RWPE2 (cell line): ENCODE data around the gene PALB2.
A peak's percentile ranks its signal among the peaks of the same experiment; 100 is the strongest.

Source experiments
- ATAC-seq: fragments of 200-7000 bp; cut with Tn5 transposase; 3 replicates; pipeline ENCODE4 v1.9.1; 2021; ENCODE audit warnings: low read depth
- DNase-seq: peaks from one replicate; pipeline ENCODE4 v3.0.0-alpha.2; 2020; ENCODE audit warnings: low spot score
- H3K27ac ChIP-seq: fragments of 450-650 bp; 2 replicates; pipeline ENCODE4 v1.5.1; 2017; ENCODE audit warnings: mild to moderate bottlenecking; ENCODE audit not compliant: poor library complexity, severe bottlenecking
- H3K27me3 ChIP-seq: fragments of 250-450 bp; sonication (Bioruptor Pico); 2 replicates; pipeline ENCODE4 v1.5.1; 2021; ENCODE audit warnings: mild to moderate bottlenecking, moderate library complexity; ENCODE audit not compliant: insufficient read depth, poor library complexity, severe bottlenecking
- H3K36me3 ChIP-seq: fragments of 250-450 bp; sonication (Bioruptor Pico); 2 replicates; pipeline ENCODE4 v1.5.1; 2020; ENCODE audit warnings: low read depth, mild to moderate bottlenecking, moderate library complexity
- H3K4me1 ChIP-seq: fragments of 250-450 bp; sonication (Bioruptor Pico); 2 replicates; pipeline ENCODE4 v1.5.1; 2021; ENCODE audit warnings: mild to moderate bottlenecking, moderate library complexity; ENCODE audit not compliant: insufficient read depth, poor library complexity, severe bottlenecking
- H3K4me3 ChIP-seq: fragments of 250-450 bp; sonication (Bioruptor Pico); 2 replicates; pipeline ENCODE4 v1.5.1; 2021; ENCODE audit warnings: mild to moderate bottlenecking, moderate library complexity; ENCODE audit not compliant: severe bottlenecking
- H3K9me3 ChIP-seq: fragments of 250-450 bp; sonication (Bioruptor Pico); 2 replicates; pipeline ENCODE4 v1.5.1; 2021; ENCODE audit warnings: mild to moderate bottlenecking, moderate library complexity; ENCODE audit not compliant: severe bottlenecking
- TF ChIP-seq, protein P1 (sequence below): fragments of 450-650 bp; IDR thresholded peaks from one replicate; pipeline ENCODE4 v1.5.1; 2017; ENCODE audit warnings: mild to moderate bottlenecking, moderate library complexity; ENCODE audit not compliant: poor library complexity, severe bottlenecking

PALB2 gene

DNA sequence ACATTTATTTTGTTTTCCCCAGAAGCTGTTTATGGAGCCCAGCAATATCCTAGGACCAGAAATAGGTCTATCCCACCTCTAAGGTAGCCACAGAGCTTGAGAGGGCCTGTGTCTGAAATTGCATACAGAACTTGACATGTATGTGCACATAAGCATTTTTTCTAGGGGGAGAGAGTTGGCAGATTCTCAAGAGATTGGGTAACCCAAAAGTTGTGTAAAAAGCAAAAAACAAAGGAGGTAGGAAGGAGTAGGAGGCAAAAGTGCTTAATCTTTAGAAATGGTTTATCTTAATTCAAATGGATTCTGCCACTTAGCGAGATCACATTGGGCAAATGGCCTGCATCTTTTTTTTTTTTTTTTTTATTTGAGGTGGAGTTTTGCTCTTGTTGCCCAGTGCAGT is 41.1 kb upstream of the PALB2 start:
- TF ChIP-seq, protein P1, sequence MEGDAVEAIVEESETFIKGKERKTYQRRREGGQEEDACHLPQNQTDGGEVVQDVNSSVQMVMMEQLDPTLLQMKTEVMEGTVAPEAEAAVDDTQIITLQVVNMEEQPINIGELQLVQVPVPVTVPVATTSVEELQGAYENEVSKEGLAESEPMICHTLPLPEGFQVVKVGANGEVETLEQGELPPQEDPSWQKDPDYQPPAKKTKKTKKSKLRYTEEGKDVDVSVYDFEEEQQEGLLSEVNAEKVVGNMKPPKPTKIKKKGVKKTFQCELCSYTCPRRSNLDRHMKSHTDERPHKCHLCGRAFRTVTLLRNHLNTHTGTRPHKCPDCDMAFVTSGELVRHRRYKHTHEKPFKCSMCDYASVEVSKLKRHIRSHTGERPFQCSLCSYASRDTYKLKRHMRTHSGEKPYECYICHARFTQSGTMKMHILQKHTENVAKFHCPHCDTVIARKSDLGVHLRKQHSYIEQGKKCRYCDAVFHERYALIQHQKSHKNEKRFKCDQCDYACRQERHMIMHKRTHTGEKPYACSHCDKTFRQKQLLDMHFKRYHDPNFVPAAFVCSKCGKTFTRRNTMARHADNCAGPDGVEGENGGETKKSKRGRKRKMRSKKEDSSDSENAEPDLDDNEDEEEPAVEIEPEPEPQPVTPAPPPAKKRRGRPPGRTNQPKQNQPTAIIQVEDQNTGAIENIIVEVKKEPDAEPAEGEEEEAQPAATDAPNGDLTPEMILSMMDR = no peak
- DNase-seq (no peak), ATAC-seq (no peak)
- H3K27me3 ChIP-seq = no peaks in the 10 kb centered on the region
- peaks cover 72% of the 10 kb centered on the region for H3K36me3 ChIP-seq
- no peaks in the 10 kb centered on the region for H3K9me3 ChIP-seq
- H3K4me1 ChIP-seq = peaks cover 6% of the 10 kb centered on the region
- H3K4me3 ChIP-seq = no peak overlapping the region
- no peak overlapping the region for H3K27ac ChIP-seq

DNA sequence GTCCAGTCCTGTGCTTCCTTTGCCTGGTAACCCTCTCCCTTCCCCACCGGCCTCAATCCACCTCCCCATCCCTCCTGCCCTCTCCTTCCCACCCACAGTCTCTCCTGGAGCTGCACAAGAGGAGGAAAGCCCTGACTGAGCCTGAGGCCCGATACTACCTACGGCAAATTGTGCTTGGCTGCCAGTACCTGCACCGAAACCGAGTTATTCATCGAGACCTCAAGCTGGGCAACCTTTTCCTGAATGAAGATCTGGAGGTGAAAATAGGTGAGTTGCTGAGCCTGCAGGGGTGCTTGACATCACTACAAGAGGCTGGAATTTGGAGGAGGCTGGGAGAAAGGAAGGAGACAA is 38.9 kb upstream of the PALB2 start:
- Histone ChIP-seq H3K36me3 (peaks cover 50% of the 10 kb centered on the region), H3K27ac (peak overlapping the region; percentile 68), H3K9me3 (no peaks in the 10 kb centered on the region), H3K4me3 (peak overlapping the region; percentile 52), H3K27me3 (no peaks in the 10 kb centered on the region), H3K4me1 (peaks cover 6% of the 10 kb centered on the region)
- no peak for DNase-seq
- TF ChIP-seq, protein P1 = no peak
- ATAC-seq = no peak

DNA sequence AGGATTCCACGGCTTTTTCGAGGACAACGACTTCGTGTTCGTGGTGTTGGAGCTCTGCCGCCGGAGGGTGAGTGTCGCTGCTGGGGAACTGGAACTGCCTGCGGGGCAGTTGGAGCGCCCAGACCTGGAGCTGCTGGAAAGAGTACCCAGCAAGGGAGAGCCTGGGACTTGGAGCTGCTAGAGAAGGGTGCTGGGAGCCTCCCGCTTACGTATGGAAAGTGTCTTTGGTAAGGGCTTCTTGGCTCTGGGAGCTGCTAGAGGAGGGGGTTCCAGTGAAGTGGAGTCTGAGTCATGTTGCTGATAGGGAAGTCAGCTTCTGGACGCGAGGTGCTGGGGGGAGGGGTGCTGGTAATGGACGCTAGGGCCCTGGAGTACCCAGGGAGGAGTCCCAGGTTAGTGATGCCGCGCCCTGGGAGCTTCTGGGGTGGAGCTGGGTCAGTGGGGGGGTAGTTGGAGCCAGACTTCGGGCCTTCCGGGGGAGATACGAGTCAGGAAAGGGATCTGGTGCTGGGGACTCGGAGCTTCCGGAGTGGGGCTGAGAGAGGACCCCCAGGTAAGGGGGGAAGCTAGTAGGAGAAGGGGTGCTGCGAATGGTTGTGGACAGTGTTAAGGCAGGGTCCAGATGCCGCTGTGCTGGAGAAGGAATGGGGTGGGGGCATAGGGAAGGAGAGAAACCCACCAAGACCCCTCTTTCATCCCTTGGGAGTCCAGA is 38.3 kb upstream of the PALB2 start:
- Histone ChIP-seq H3K9me3 (no peaks in the 10 kb centered on the region), H3K27me3 (no peaks in the 10 kb centered on the region), H3K36me3 (peaks cover 46% of the 10 kb centered on the region), H3K27ac (peak overlapping the region; percentile 68), H3K4me3 (peak overlapping the region; percentile 52), H3K4me1 (peaks cover 6% of the 10 kb centered on the region)
- peak; percentile 61 for ATAC-seq
- TF ChIP-seq, protein P1 = no peak
- peak; percentile 66 for DNase-seq

DNA sequence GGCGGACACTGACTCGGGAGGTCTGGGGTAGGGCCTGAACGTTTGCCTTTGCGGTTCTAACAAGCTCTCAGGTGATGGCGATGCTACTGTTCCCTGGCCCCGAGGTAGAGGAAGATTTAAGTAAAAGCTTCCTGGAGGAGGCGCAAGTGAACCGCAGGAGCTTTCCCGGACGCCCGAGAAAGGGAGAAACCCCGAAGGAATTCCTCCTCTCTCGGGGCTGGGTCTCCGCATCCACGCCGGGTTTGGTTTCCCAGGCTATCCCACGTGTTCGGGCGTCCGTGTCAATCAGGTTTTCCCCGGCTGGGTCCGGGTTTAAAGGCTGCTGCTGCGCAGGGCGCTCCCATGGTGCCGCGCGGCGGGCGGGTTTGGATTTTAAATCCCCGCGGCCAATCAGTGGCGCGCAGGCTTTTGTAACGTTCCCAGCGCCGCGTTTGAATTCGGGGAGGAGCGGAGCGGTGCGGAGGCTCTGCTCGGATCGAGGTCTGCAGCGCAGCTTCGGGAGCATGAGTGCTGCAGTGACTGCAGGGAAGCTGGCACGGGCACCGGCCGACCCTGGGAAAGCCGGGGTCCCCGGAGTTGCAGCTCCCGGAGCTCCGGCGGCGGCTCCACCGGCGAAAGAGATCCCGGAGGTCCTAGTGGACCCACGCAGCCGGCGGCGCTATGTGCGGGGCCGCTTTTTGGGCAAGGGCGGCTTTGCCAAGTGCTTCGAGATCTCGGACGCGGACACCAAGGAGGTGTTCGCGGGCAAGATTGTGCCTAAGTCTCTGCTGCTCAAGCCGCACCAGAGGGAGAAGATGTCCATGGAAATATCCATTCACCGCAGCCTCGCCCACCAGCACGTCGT is 37.5 kb upstream of the PALB2 start, which contains the start of gene PLK1:
PLK1 (plus strand) TSS at position 460 of the 844 bp plus-strand sequence; CDS start at position 504, 44 bp downstream.
- no peaks in the 10 kb centered on the region for H3K9me3 ChIP-seq
- ATAC-seq = peak; percentile 93
- peaks cover 6% of the 10 kb centered on the region for H3K4me1 ChIP-seq
- DNase-seq = peak; percentile 83
- peak within 1 kb of the TSS; percentile 68 for H3K27ac ChIP-seq
- H3K27me3 ChIP-seq = no peaks in the 10 kb centered on the region
- H3K36me3 ChIP-seq = peaks cover 38% of the 10 kb centered on the region
- peak within 1 kb of the TSS; percentile 52 for H3K4me3 ChIP-seq
- TF ChIP-seq, protein P1 = peak; percentile 41
